ENCODE results near the gene ARID1B.

Gene ARID1B

DNA sequence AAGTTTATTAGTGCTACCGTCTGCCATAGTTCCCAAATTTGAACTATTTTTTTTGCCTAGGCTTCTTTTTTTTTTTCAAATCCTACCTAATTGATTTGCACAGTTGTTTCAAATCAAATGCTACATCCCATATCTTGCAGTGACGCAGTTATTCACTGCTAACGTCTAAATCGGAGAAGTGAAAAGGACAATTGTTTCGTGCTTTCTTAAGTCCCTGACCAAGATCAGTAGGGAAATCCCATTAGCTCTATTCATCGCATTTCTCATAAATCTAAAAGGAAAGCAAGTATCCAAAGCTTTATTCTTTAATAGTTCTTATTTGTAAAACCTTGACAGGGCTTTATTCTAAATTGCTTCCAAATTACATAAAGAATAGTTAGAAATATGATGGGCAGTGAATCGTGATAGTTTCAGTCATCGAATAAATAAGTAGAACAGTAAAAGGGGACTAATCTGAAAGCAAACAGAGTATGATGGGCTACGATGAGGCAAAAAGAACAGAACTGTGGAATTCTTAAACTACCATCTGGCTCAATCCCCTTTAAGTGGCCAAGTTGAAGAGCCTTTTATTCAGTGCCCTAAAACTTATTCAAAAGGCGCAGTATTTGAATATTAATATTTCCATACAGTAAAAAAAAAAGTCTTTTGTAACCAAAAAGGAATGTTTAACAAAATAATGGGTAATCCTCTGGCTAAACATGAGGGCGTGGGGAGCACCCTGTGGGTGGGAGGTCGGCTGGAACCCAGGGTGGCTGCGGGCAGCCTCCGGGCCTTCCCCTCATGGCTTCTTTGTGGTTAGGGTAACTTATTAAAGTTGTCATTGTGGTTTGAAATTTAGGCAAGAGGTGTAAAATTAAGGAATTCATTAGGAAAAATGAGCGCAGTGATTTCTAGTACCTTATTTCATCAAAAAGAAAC is 3.0 kb upstream of the ARID1B start:
- peak; percentile 22 for DNase-seq (ENCODE audit: low spot score)

DNA sequence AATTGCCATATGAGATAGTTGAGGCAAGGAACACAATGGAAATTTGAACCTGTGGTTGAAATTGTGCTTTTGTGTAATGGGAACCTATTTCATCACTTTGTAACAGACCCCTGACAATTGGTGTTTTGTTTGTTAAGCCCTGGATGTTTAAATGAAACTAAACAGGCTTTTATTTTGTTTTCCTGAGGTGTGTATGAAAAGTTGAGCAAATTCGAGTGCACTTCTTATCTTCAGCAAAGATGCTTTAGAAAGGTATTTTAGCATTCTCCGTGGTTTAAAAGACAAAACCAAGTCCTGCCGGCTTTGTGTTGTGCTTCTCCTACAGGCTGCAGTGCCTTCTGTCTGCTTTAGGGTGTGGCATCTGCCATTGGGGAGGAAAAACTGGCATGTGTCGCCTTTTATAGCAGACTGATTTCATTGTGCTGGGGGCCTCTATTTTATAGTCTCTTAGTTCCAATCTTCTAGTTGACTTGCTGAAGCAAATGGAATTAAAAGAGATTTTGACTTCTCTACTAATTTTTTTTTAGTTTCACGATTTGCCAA is 2.2 kb upstream of the ARID1B start:
- DNase-seq (ENCODE audit: low spot score): no peak

DNA sequence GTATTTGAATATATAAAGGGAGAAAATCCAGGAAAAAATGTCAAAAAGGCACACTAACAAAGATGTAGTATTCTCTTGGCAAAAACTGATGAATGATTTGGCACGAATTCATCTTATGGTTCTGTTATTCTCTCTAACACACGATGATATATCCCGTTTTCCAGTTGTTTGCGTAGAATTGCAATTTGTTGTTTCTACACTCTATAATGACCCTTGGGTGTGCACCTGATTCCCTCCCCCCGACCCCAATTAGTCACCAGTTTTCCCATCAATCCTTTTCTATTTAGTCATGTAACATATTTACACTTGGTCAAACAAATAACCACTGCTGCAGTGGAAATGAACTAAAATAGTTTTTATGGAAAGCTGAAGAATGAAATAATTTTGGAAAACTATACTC is 1.5 kb upstream of the ARID1B start:
- no peak for DNase-seq (ENCODE audit: low spot score)

DNA sequence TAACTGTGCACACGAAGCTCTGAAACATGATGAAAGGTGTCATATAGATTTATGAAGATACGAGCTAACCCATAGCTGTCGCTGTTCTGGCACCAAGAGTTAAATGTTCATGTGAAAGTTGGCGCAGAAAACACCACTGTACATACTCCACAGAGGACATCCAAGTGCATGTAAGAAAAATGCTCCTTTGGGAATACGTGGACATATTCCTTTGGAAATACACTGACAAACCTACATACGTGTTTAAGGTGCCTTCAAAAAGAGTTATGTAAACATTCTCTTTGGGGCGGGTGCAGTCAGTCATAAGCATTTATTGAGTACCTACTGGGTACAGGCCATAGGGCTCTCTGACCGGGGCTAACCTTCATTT is 723 bp upstream of the ARID1B start:
- DNase-seq (ENCODE audit: low spot score): no peak

DNA sequence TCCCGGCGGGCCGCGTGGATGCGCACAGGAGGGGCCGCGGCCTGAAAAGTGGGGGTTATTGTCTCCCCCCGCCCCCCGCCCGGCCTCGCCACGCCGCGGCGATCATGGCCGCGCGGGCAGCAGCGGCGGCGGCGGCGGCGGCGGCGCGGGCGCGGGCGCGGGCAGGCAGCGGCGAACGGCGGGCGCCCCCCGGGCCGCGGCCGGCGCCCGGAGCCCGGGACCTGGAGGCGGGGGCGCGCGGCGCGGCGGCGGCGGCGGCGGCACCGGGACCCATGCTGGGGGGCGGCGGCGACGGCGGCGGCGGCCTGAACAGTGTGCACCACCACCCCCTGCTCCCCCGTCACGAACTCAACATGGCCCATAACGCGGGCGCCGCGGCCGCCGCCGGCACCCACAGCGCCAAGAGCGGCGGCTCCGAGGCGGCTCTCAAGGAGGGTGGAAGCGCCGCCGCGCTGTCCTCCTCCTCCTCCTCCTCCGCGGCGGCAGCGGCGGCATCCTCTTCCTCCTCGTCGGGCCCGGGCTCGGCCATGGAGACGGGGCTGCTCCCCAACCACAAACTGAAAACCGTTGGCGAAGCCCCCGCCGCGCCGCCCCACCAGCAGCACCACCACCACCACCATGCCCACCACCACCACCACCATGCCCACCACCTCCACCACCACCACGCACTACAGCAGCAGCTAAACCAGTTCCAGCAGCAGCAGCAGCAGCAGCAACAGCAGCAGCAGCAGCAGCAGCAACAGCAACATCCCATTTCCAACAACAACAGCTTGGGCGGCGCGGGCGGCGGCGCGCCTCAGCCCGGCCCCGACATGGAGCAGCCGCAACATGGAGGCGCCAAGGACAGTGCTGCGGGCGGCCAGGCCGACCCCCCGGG is 637 bp downstream of the ARID1B start:
- peak; percentile 68 for DNase-seq (ENCODE audit: low spot score)

DNA sequence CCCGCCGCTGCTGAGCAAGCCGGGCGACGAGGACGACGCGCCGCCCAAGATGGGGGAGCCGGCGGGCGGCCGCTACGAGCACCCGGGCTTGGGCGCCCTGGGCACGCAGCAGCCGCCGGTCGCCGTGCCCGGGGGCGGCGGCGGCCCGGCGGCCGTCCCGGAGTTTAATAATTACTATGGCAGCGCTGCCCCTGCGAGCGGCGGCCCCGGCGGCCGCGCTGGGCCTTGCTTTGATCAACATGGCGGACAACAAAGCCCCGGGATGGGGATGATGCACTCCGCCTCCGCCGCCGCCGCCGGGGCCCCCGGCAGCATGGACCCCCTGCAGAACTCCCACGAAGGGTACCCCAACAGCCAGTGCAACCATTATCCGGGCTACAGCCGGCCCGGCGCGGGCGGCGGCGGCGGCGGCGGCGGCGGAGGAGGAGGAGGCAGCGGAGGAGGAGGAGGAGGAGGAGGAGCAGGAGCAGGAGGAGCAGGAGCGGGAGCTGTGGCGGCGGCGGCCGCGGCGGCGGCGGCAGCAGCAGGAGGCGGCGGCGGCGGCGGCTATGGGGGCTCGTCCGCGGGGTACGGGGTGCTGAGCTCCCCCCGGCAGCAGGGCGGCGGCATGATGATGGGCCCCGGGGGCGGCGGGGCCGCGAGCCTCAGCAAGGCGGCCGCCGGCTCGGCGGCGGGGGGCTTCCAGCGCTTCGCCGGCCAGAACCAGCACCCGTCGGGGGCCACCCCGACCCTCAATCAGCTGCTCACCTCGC is 1.5 kb downstream of the ARID1B start:
- peak; percentile 38 for DNase-seq (ENCODE audit: low spot score)

DNA sequence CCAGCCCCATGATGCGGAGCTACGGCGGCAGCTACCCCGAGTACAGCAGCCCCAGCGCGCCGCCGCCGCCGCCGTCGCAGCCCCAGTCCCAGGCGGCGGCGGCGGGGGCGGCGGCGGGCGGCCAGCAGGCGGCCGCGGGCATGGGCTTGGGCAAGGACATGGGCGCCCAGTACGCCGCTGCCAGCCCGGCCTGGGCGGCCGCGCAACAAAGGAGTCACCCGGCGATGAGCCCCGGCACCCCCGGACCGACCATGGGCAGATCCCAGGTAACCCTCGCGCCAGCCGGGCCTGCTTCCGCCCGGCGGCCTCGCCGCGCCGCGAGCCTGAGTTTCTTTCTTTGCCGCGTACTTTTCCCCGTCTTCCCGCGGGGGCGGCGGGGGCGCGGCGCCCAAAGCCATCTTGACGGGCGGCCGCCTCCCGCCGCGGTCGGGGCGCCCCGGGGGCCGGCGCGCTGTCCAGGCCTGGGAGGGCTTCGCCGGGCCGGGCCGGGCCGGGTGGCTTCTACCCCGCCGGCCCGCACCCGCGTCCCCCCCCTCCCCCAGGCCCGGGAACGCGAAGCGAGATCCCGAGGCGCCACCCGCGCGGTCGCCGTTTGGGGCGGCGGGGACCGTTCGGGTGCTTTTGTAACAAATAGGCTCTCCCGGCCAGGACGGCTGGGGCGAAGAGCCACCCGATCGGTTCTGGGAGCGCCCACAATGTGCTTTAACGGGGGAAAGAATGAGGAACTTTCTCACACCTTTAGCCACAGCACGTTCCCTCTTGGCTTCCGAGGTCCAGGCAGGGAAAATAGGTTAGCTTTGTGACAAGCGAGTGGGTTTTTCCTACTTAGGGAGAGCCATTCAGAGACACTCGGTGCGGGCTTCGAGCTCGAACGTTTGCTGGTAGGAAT is 2.3 kb downstream of the ARID1B start:
- DNase-seq (ENCODE audit: low spot score): peak; percentile 37

DNA sequence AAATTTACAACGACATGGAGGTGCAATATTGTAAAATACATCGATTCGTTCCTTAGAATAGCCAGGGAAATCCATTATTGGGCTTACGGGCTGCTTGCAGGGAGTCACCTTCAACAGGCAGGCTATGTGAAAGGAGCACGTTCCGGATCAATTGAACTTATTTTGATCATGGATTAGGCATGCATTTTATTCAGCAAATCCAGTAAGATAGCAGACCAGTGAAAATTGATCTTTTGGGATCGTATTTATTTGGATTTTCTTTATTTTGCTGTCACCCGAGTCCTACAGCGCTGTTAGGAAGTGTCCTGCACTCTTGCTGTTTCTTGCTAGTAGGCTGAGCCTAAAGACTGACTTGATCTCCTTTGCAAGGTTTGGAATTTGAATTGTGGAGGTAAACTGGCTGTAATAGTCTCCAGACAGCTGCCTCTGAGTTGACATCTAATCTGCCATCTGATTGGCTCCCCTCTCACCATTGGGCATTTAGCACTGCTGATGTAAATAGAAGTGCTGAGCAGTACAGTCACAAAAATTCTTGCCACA is 3.0 kb downstream of the ARID1B start:
- DNase-seq (ENCODE audit: low spot score): peak; percentile 90

DNA sequence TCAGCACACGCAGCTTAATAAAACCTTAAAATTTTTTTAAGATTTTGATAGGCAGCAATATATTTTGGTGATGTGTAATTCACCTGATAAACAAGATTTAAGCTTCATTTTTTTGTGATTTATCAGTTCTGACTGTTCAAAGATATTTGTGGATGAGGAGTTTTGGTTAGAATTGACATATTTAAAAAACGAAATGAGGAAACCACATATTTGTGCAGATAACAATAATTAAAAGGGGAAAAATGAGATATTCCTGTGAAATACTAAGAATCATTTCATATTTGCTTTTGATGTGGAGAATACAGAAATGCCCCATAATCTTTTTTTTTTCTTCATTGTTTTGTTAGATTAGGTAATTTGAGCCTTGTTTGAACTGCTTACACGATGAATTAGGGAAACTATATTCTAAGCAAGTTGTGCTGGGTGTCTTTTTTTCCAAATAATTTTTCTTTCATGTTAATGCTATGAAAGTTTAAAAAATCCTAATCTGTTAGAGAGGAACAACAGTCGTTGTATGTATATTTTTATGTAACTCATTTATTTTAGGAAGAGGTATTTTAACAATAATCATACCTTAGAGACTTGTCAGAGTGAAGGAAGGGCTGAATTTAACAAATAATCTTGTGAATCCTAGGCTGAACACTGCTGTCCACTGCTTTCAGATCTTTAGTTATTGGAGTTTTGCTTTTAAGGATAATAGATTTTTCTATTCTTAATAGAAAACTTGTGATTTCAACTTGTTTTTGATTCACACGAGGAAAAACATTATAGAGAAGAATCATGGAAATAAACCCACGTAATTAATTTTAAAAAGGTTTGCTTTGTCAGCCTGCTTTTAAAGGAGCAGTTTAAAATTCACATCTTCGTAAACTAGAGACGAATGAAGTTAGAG is 4.0 kb downstream of the ARID1B start:
- DNase-seq (ENCODE audit: low spot score): no peak

DNA sequence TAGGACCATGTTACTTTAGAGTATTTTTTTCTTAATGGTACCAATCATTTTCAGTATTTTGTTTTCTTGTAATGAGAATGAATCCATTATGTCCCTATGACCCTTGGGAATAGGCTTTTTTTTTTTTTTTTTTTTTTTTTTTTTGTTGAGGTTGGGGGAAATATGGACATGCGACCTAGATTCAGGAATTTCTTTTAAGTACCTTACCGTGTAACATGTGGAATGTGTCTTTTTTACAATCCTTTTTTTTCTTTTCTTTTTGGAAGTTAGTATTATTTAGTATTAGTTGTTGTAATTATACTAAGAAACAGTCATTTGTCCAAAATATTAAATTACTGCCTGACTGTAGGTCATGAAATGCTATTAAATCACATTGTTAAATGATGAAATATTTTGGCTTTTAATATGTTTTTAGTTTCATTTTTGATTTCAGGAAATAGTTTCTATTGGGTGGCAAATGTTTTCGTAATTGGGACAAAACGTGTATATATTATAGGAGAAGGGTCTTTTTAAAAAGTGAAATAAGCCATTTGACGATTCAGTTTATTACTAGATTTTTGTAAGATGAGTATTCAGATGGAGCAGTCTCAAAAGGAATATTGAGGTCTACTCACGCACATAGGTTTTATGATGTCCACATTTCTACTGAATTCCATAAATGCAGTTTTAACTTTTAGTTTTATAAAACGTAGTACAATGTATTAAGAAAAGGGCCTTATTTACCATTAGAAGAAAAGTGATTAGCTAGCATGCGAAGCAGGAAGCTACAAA is 4.9 kb downstream of the ARID1B start:
- no peak for DNase-seq (ENCODE audit: low spot score)

DNA sequence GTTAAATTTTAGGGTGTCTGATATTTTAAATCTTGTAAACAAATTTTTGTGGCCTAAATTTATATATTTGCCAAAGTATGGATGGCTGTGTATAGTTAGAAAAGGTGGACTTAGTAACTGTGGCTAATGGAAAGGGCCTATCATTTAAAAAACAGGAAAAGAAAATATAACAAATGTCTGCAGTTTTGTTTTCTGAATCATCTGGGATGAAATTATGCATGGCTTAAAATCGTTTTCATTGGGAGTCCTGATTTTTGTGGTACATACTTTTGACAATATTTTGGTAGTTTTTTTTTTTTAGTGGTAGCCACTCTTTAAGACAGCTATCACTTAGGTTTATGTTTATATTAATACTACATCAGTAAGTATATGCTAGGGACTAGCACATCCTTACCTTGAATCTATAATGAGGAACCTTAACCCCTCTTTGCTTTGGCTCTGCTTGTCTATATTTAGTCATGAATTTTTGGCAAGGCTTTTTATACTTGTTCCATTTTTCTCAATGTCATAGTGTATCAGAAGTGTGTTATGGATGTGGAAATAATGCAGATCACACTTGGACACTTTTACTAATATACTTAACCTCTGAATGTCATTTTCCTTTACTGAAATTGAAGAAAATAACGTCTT is 5.6 kb downstream of the ARID1B start:
- DNase-seq (ENCODE audit: low spot score): peak; percentile 26

DNA sequence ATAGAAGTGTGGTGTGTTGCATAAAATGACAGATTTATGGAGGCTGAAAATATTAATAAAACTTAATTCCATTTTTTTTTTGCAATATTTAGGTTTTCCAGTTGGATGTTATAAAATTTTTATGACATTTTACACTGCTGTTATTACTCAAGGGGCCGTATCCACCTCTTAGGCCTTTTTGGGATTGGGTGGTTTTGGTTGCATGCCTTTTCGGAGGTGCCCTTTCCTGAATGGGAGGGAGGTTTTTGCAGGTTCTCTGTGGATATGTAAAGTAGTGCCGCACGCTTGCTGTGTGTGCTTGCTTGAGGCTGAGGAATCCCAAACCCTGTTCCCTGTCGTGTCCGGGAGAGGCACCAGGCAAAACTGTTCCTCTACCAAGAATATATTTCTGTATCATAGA is 6.8 kb downstream of the ARID1B start:
- no peak for DNase-seq (ENCODE audit: low spot score)

DNA sequence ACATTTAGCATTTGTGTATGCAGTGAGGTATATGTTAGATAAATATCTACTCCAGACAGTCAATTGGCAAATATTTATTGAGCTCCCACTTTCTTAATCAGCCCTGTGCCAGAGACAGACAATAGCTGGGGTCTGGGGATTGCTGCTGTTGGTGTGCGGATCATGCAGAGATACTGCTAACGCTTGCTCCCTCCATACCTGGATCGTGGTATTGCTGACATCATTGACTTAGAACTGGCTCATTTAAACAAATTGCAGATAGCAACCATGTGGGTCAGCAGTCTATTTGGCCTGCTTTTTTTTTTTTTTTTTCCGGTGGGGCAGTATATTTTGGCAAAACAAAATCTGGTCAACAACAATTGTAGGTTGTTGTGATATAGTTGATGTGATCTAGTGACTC is 9.5 kb downstream of the ARID1B start:
- DNase-seq (ENCODE audit: low spot score): no peak

DNA sequence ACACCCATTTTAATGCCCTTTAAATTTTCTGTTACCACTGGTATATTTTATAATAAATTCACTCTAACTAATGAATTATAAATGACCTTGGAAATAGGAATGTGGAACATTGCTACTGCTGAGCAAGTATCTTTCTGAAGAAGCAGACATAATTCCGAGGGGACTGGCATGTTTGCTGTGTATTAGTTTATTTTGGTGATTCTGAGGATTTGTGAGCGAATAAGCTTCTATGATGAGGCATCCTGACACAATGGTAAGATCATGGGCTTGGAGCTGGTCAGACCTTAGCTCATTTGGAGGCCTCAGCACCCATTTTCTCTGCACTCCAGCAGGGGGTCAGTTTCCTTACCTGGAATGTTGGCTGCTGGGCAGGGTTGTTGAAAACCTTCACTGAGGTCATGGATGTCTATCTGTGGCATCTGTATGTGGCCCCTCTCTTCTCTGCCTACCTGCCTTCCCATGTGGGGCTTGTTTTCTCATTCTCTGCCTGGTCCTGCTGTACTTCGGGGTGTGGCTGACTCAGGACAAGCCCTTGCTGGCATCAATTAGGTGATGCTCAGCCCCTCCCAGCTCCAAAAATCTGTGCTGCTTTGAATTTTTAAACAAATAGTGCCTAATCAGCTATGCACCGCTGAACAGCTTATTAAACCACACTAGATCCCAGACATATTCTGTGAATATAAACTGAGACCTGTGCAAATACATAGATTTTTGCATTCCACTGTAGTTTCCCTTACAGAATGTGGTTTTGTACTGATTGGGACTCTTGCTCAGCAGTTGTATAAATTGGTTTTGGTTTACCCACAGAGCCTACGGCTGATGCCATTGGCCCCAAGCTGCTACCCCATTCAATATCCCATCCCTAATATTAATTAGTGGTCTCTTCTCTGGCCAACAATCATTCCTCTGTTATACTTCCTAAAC is 10.7 kb downstream of the ARID1B start:
- DNase-seq (ENCODE audit: low spot score): no peak

DNA sequence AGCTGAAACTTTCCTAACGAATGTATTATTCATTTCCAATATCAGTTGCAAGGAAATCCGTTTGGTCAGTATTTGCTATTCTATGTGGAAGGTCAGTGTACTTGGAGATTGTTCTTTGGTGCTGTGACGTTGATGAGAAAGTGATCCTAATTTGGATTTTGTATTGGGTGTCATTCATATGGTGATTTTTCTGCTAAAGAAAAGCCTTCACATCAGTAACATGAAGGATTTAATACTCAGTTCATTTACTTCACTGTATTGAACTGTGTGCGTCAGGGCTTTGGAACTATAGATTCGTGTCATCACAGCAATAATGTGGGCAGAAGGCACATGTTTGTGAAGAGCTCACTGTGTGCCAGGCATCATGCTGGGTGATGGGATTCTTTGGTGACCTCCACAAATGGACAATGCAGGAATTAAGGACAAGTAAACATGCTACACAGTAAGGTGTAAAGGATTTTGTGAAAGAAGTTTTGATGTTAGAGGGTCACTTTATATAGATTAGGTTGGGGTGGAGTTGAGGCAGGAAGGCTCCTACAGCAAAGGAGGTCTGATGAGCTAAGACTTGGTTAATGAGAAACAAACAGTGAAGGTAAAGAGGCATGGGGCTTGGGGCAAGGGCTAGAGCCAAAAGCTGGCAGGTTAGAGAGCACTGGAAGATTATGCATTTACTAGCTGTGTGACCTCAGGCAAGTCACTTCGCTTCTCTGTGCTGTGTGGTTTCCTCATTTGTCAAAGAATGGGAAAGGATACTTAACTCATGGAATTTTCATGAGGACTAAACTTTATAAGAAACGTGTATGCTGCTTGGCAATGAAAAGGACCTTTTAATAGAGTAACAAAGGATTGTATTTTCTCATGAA is 12.1 kb downstream of the ARID1B start:
- DNase-seq (ENCODE audit: low spot score): no peak

DNA sequence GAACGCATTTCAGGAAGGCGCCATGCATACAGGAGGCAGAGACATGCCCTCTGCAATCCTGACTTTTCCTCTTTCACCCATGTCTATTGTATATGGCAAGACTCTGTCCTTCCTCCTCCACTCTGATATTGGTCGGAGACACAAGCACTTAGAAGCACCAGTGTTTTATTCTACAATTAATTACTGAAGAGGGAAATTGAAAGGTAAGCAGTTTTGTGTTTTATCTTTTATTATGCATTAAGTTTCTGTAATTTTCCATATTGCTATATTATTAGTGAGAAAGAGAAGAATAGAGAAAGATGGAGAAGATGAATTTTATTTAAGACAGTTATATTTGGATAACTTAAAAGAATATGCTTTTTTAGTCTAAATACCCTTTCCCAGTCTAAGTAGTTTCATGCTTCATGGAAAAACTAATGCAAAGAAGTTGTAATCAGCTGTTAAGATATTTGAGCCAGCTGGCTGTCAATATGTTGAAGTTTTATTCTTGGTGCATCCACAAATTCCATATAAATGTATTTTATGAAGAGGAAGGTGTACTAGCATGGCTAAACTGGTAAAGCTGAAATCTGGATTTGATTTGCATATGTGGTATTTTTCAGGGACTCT is 13.6 kb downstream of the ARID1B start:
- no peak for DNase-seq (ENCODE audit: low spot score)
